Measurements from ENCODE around the gene TLE7. TPM values are rescaled to one million over a fixed set of nuclear protein-coding genes. Genes with fewer than 3 reads are reported as not detected.

The TLE7 gene
- total and polyA plus RNA-seq, 2 of the 8 experiments (the other 6 are each of a cell fraction or from before 2014, with no cell fraction given) = 0.03 TPM; not detected in 1

DNA sequence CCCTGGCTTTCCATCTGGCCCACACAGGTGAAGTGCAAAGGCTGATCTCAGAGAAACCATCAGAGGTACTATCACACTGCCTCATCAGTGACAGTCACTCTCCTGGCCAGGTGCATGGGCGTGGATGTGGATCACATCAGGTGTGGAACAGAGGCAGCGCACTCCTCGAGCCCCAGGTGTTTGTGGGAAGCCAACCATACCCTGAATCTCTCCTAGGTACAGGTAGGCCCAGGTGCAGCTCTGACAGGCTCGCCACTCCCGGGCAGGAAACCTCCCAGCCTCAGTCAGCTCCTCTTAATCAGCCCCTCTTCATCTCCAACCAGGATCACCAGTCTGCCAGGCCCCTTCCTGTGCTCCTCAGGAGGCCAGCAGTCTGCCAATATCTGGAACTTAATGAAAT, 31.7 kb downstream of the TLE7 start:
- H4K8ac ChIP-seq (ENCODE audit: extremely low read depth, insufficient read depth, low read length) = no peak overlapping the region
- H2BK15ac ChIP-seq (ENCODE audit: low read length) = peak overlapping the region; percentile 65; the same call in 1 of the 2 replicates
- H3K79me1 ChIP-seq (ENCODE audit: low read depth, low read length) = no peaks in the 10 kb centered on the region
- no peak overlapping the region for H4K91ac ChIP-seq (replicated peaks; ENCODE audit: insufficient read length, low read length)
- no peak overlapping the region for H3K4ac ChIP-seq (replicated peaks; ENCODE audit: insufficient read length, low read depth, low read length)
- 88% methylated on average over 5 of the region's 5 CpGs; no CpG with 5 or more reads in 1 of the 2 experiments for WGBS, 2 experiments (ENCODE audit: extremely low coverage in 1 of 2, insufficient coverage in 1 of 2, insufficient read length in 1 of 2, insufficient replicate concordance in 2 of 2, low coverage in 1 of 2, low lambda C conversion rate in 2 of 2, missing lambda C conversion rate in 1 of 2)
- no peak overlapping the region for H3K18ac ChIP-seq (ENCODE audit: extremely low read depth, low read length)
- H2AFZ ChIP-seq (ENCODE audit: low read length) = no peak overlapping the region
- ChIA-PET CTCF (ENCODE audit: partially characterized antibody) (interaction anchor here (0.6 to 6.3 kb wide), 11 partner anchors 14 to 818 kb away, joined by 3 to 99 read pairs (median 32); partner anchors contain the start of gene CALB2), POLR2A (ENCODE audit: partially characterized antibody) (interaction anchor here (0.7 to 1.2 kb wide), 2 partner anchors 16 to 52 kb away, joined by 3 to 4 read pairs; partner anchors contain the start of gene ZNF23)
- H3K36me3 ChIP-seq (ENCODE audit: control insufficient read depth in 2 of 4, insufficient read depth in 4 of 4, low read length in 3 of 4) = no peaks in the 10 kb centered on the region
- H3K14ac ChIP-seq (ENCODE audit: insufficient read length) = no peak overlapping the region
- no peaks in the 10 kb centered on the region for H3K9me3 ChIP-seq (ENCODE audit: insufficient read depth in 2 of 2, low read depth in 1 of 2, low read length in 1 of 2)
- H2BK20ac ChIP-seq (ENCODE audit: low read length) = no peak overlapping the region
- no peak overlapping the region for H2BK120ac ChIP-seq (replicated peaks; ENCODE audit: low read depth, low read length)
- no peak overlapping the region for H2BK12ac ChIP-seq (ENCODE audit: low read depth, low read length)
- FAIRE-seq (no peak), DNase-seq (ENCODE audit: low read depth in 1 of 2, low spot score in 2 of 2) (no peak)
- peaks cover 0 to 2% (median under 1%) of the 10 kb centered on the region in 4 experiments; a peak in 1 of 7 replicates for H3K27me3 ChIP-seq (replicated peaks in 1 of 4; ENCODE audit: control insufficient read depth in 3 of 4, extremely low read depth in 1 of 4, insufficient read depth in 3 of 4, low read length in 3 of 4)
- peaks cover 2% of the 10 kb centered on the region for H3K23me2 ChIP-seq (ENCODE audit: low read depth, low read length)
- no peak overlapping the region for H3K27ac ChIP-seq (ENCODE audit: low read depth, low read length)
- no peak overlapping the region for H3K23ac ChIP-seq (ENCODE audit: insufficient read length)
- no peaks in the 10 kb centered on the region for H4K20me1 ChIP-seq (replicated peaks in 1 of 2; ENCODE audit: control insufficient read depth in 1 of 2, insufficient read depth in 2 of 2, low read length in 2 of 2)
- no peak overlapping the region for H3K9ac ChIP-seq (replicated peaks in 1 of 4; ENCODE audit: extremely low read depth in 1 of 4, low read depth in 3 of 4, low read length in 3 of 4)
- H4K5ac ChIP-seq (ENCODE audit: insufficient read length, low read depth, low read length) = no peak overlapping the region
- H3K4me2 ChIP-seq (ENCODE audit: insufficient read depth in 1 of 2, low read depth in 2 of 2, low read length in 2 of 2) = no peak overlapping the region
- no peak overlapping the region for H3K56ac ChIP-seq (replicated peaks; ENCODE audit: insufficient read length, low read depth, low read length)
- no peak overlapping the region for H2BK5ac ChIP-seq (ENCODE audit: low read depth, low read length)
- no peaks in the 10 kb centered on the region for H3K79me2 ChIP-seq (ENCODE audit: control insufficient read depth in 1 of 2, insufficient read depth in 2 of 2, low read length in 2 of 2)
- H3K4me1 ChIP-seq (replicated peaks in 1 of 4; ENCODE audit: control insufficient read depth in 3 of 4, insufficient read depth in 4 of 4, low read length in 3 of 4) = peaks cover 0 to 4% (median 0%) of the 10 kb centered on the region in 4 experiments; a peak in 2 of 7 replicates
- H2AK5ac ChIP-seq (ENCODE audit: low read depth, low read length) = no peak overlapping the region
- no peak overlapping the region for H3K4me3 ChIP-seq (ENCODE audit: extremely low read depth in 1 of 4, insufficient read depth in 2 of 4, low read depth in 3 of 4, low read length in 4 of 4)
- no peak for TF ChIP-seq HDAC6 (IDR thresholded peaks at IDR 0.05; ENCODE audit: low read depth, low read length)
- TF ChIP-seq TCF12 (IDR thresholded peaks at IDR 0.05; ENCODE audit: low read depth, low read length) = no peak
- no peak for TF ChIP-seq GTF2F1 (IDR thresholded peaks at IDR 0.05; ENCODE audit: borderline replicate concordance, low read depth, low read length)
